IMR-90 (cell line): Measurements from ENCODE around the gene DCHS2. TPM values are rescaled to one million over a fixed set of nuclear protein-coding genes. Genes with fewer than 3 reads are reported as not detected.

Experiments
- ATAC-seq: fragments of 200-7000 bp; cut with Tn5 transposase; 2 replicates; pipeline ENCODE4 v1.9.1; 2020; ENCODE audit warnings: low read depth, mild to moderate bottlenecking, moderate library complexity
- BruUV-seq: library from RNA; stranded (reverse); fragments of 400-500 nt; replicated peaks from 2 replicates; lab custom pipeline; 2021; lab: Mats Ljungman, UMichigan
- CTCF ChIA-PET: fragments of 300-600 bp; formaldehyde crosslinking; extraction: SDS; loops from one replicate; lab custom pipeline; 2021; ENCODE audit warnings: antibody characterized with exemption; lab: Yijun Ruan, JAX
- POLR2A ChIA-PET: fragments of 300-600 bp; sonication (Branson Sonifier 250); formaldehyde crosslinking; loops from one replicate; lab custom pipeline; 2022; ENCODE audit warnings: antibody characterized with exemption; ENCODE audit not compliant: unreplicated experiment; lab: Charles Lee
- DNase-seq: peaks from one replicate; pipeline ENCODE4 v3.0.0; 2013
- H2AFZ ChIP-seq: replicated peaks from 2 replicates; pipeline ENCODE3; 2013; ENCODE audit warnings: low read length, mild to moderate bottlenecking; ENCODE audit not compliant: poor library complexity
- H2AK5ac ChIP-seq: 2 replicates; pipeline ENCODE4 v1.6.1; 2013; ENCODE audit warnings: low read depth, low read length, inconsistent platforms
- H2AK9ac ChIP-seq: replicated peaks from 2 replicates; pipeline ENCODE3; 2013; ENCODE audit warnings: mild to moderate bottlenecking, low read depth, low read length, moderate library complexity; ENCODE audit not compliant: poor library complexity
- H2BK120ac ChIP-seq: 2 replicates; pipeline ENCODE4 v1.6.1; 2013; ENCODE audit warnings: low read depth, low read length, inconsistent platforms
- H2BK15ac ChIP-seq: 3 replicates; pipeline ENCODE4 v1.6.1; 2013; ENCODE audit warnings: low read depth, low read length, inconsistent platforms
- H2BK20ac ChIP-seq: 2 replicates; pipeline ENCODE4 v1.6.1; 2013; ENCODE audit warnings: low read depth, mild to moderate bottlenecking, inconsistent platforms, low read length, moderate library complexity
- H2BK5ac ChIP-seq: 2 replicates; pipeline ENCODE4 v1.6.1; 2013; ENCODE audit warnings: mild to moderate bottlenecking, low read depth, low read length, inconsistent platforms; ENCODE audit not compliant: poor library complexity, severe bottlenecking
- H3K14ac ChIP-seq: replicated peaks from 2 replicates; pipeline ENCODE4 v1.6.1; 2013; ENCODE audit warnings: low read depth, low read length, inconsistent platforms
- H3K18ac ChIP-seq: 2 replicates; pipeline ENCODE4 v1.6.1; 2013; ENCODE audit warnings: low read depth, low read length, control low read depth
- H3K23ac ChIP-seq: 2 replicates; pipeline ENCODE4 v1.6.1; 2013; ENCODE audit warnings: low read depth, low read length, inconsistent platforms
- H3K27ac ChIP-seq: 2 replicates; pipeline ENCODE4 v1.5.1; 2013; ENCODE audit warnings: mild to moderate bottlenecking, control low read depth, low read length; ENCODE audit not compliant: insufficient read depth
- H3K27me3 ChIP-seq: 2 replicates; pipeline ENCODE4 v1.6.1; 2013; ENCODE audit warnings: low read length; ENCODE audit not compliant: control insufficient read depth, insufficient read depth
- H3K36me3 ChIP-seq: 2 replicates; pipeline ENCODE4 v1.6.1; 2013; ENCODE audit warnings: low read length, mixed read lengths; ENCODE audit not compliant: control insufficient read depth, insufficient read depth
- H3K4ac ChIP-seq: 2 replicates; pipeline ENCODE4 v1.6.1; 2013; ENCODE audit warnings: low read depth, low read length, inconsistent platforms
- H3K4me1 ChIP-seq: 2 replicates; pipeline ENCODE4 v1.6.1; 2013; ENCODE audit warnings: low read length, mixed read lengths; ENCODE audit not compliant: control insufficient read depth, insufficient read depth
- H3K4me2 ChIP-seq: 2 replicates; pipeline ENCODE4 v1.6.1; 2013; ENCODE audit warnings: low read depth, mild to moderate bottlenecking, control low read depth, low read length, moderate library complexity
- H3K4me3 ChIP-seq: 2 replicates; pipeline ENCODE4 v1.5.1; 2013; ENCODE audit warnings: low read depth, mild to moderate bottlenecking, control low read depth, low read length, moderate library complexity; ENCODE audit not compliant: insufficient read depth
- H3K56ac ChIP-seq: 2 replicates; pipeline ENCODE4 v1.6.1; 2013; ENCODE audit warnings: low read length, inconsistent platforms; ENCODE audit not compliant: insufficient read depth; ENCODE audit errors: extremely low read depth
- H3K79me1 ChIP-seq, 2 experiments: 2 replicates each; pipeline ENCODE4 v1.6.1; 2013; ENCODE audit warnings: low read length in 2 of 2, inconsistent platforms in 1 of 2, low read depth in 1 of 2
- H3K9ac ChIP-seq: 2 replicates; pipeline ENCODE4 v1.6.1; 2013; ENCODE audit warnings: low read depth, low read length, control low read depth
- H3K9me1 ChIP-seq: 2 replicates; pipeline ENCODE4 v1.6.1; 2013; ENCODE audit warnings: low read length, inconsistent platforms; ENCODE audit not compliant: insufficient read depth
- H3K9me3 ChIP-seq: 2 replicates; pipeline ENCODE4 v1.6.1; 2013; ENCODE audit warnings: low read length; ENCODE audit not compliant: control insufficient read depth, insufficient read depth
- H4K20me1 ChIP-seq: 2 replicates; pipeline ENCODE4 v1.6.1; 2013; ENCODE audit warnings: low read length, inconsistent platforms; ENCODE audit not compliant: insufficient read depth
- H4K5ac ChIP-seq: 2 replicates; pipeline ENCODE4 v1.6.1; 2013; ENCODE audit warnings: mild to moderate bottlenecking, low read depth, low read length, control low read depth
- H4K8ac ChIP-seq, 2 experiments: 2 replicates each; pipeline ENCODE4 v1.6.1; 2013; ENCODE audit warnings: low read depth in 2 of 2, low read length in 2 of 2, control low read depth in 1 of 2, inconsistent platforms in 1 of 2
- H4K91ac ChIP-seq: 2 replicates; pipeline ENCODE4 v1.6.1; 2013; ENCODE audit warnings: low read depth, low read length, inconsistent platforms; ENCODE audit not compliant: insufficient read depth
- BHLHE40 ChIP-seq: fragments of 150-350 bp; IDR thresholded peaks from 2 replicates; pipeline ENCODE4 v1.6.1; 2016; ENCODE audit warnings: mild to moderate bottlenecking, low read depth, low read length
- CEBPB ChIP-seq: IDR thresholded peaks from 2 replicates; pipeline ENCODE4 v1.6.1; 2012; ENCODE audit warnings: low read depth, low read length, improper control_type of control experiment
- CHD1 ChIP-seq: IDR thresholded peaks from 2 replicates; pipeline ENCODE4 v1.6.1; 2012; ENCODE audit warnings: low read depth, low read length, improper control_type of control experiment
- CTCF ChIP-seq: conservative IDR thresholded peaks from 2 replicates; pipeline ENCODE4 v1.5.1; 2012; ENCODE audit warnings: mild to moderate bottlenecking, low read depth, low read length, improper control_type of control experiment
- ELK1 ChIP-seq: fragments of 150-350 bp; IDR thresholded peaks from 2 replicates; pipeline ENCODE4 v1.6.1; 2016; ENCODE audit warnings: low read depth, mild to moderate bottlenecking, low read length, moderate library complexity, borderline replicate concordance
- FOS ChIP-seq: fragments of 150-350 bp; IDR thresholded peaks from 2 replicates; pipeline ENCODE4 v1.6.1; 2016; ENCODE audit warnings: low read depth, low read length
- MAFK ChIP-seq: IDR thresholded peaks from 2 replicates; pipeline ENCODE4 v1.6.1; 2012; ENCODE audit warnings: low read depth, low read length, improper control_type of control experiment
- MAZ ChIP-seq: IDR thresholded peaks from 2 replicates; pipeline ENCODE4 v1.6.1; 2012; ENCODE audit warnings: low read depth, mild to moderate bottlenecking, low read length, improper control_type of control experiment, moderate library complexity, borderline replicate concordance
- MXI1 ChIP-seq: IDR thresholded peaks from 2 replicates; pipeline ENCODE4 v1.6.1; 2012; ENCODE audit warnings: low read depth, mild to moderate bottlenecking, low read length, moderate library complexity, borderline replicate concordance
- NFE2L2 ChIP-seq: fragments of 150-350 bp; IDR thresholded peaks from 2 replicates; pipeline ENCODE4 v1.6.1; 2016; ENCODE audit warnings: low read depth, mild to moderate bottlenecking, low read length
- POLR2A ChIP-seq: IDR thresholded peaks from 2 replicates; pipeline ENCODE4 v1.6.1; 2012; ENCODE audit warnings: mild to moderate bottlenecking, low read depth, low read length
- RAD21 ChIP-seq: IDR thresholded peaks from 2 replicates; pipeline ENCODE4 v1.6.1; 2012; ENCODE audit warnings: low read length, improper control_type of control experiment
- RCOR1 ChIP-seq: IDR thresholded peaks from 2 replicates; pipeline ENCODE4 v1.6.1; 2012; ENCODE audit warnings: mild to moderate bottlenecking, low read length, improper control_type of control experiment; ENCODE audit not compliant: insufficient replicate concordance
- RFX5 ChIP-seq: IDR thresholded peaks from 2 replicates; pipeline ENCODE4 v1.8.0; 2012; ENCODE audit warnings: low read depth, mild to moderate bottlenecking, low read length, moderate library complexity
- SMC3 ChIP-seq: fragments of 150-350 bp; IDR thresholded peaks from 2 replicates; pipeline ENCODE4 v1.6.1; 2016; ENCODE audit warnings: low read depth, mild to moderate bottlenecking, antibody characterized with exemption, low read length, moderate library complexity
- USF2 ChIP-seq: fragments of 150-350 bp; IDR thresholded peaks from 2 replicates; pipeline ENCODE4 v1.6.1; 2017; ENCODE audit warnings: mild to moderate bottlenecking, antibody characterized with exemption, low read length, low read depth
- WGBS, 2 experiments: methylation state at CpG; one replicate each; pipeline versions ENCODE4 v1.1.5 to v1.1.7; 2013; ENCODE audit warnings: missing lambda C conversion rate in 2 of 2; ENCODE audit not compliant: insufficient read length in 1 of 2; ENCODE audit errors: extremely low coverage in 2 of 2; 5-methylcytosine and 5-hydroxymethylcytosine counted together
- dilution Hi-C: fragments of 300-500 bp; cut with HindIII; formaldehyde crosslinking; loops from one replicate; pipeline ENCODE4 v1.14.3; 2018; ENCODE audit warnings: low sequenced_read_pairs; ENCODE audit not compliant: unreplicated experiment
- in situ Hi-C: fragments of 300-500 bp; cut with MboI; formaldehyde crosslinking; loops from 3 replicates; pipeline ENCODE4 v1.14.3; 2019; ENCODE audit warnings: low sequenced_read_pairs, inconsistent platforms, mixed read lengths
- intact Hi-C: fragments of 100-400 bp; cut with micrococcal nuclease; formaldehyde crosslinking; loops from 2 replicates; pipeline ENCODE4 v1.10.0; 2022
- polyA plus RNA-seq, 3 experiments: library from polyadenylated mRNA; depleted of rRNA; stranded (reverse); fragments of >200 nt; gene quantifications; 2 replicates each; pipeline ENCODE4 v1.2.3, GENCODE V29; 2012; ENCODE audit warnings: low replicate concordance in 1 of 3
- total RNA-seq: library from RNA; depleted of rRNA; stranded (reverse); fragments of >200 nt; gene quantifications from 2 replicates; pipeline ENCODE4 v1.2.3, GENCODE V29; 2012

DCHS2 gene
- total and polyA plus RNA-seq, 2 of the 4 experiments (the other 2 are of a cell fraction) = not detected

GRCh38 chr4:154516318-154517029 is 24.9 kb upstream of the DCHS2 start:
- DNase-seq (no peak), ATAC-seq (no peak)
- TF ChIP-seq RCOR1 = no peak
- TF ChIP-seq CEBPB = no peak
- no peak for TF ChIP-seq BHLHE40
- TF ChIP-seq ELK1 = no peak
- no peak for TF ChIP-seq MAZ
- no peak for TF ChIP-seq MAFK
- TF ChIP-seq RFX5 = no peak
- no peak for TF ChIP-seq MXI1
- no peak for TF ChIP-seq USF2
- TF ChIP-seq NFE2L2 = no peak
- TF ChIP-seq POLR2A = no peak
- TF ChIP-seq FOS = no peak
- no peak for TF ChIP-seq CHD1
- TF ChIP-seq RAD21 = no peak
- TF ChIP-seq SMC3 = no peak
- no peak for TF ChIP-seq CTCF
- Histone ChIP-seq H3K56ac (no peak overlapping the region), H3K14ac (no peak overlapping the region), H3K4me1 (peaks cover 3% of the 10 kb centered on the region; the same call in 1 of the 2 replicates), H3K27me3 (peaks cover 4% of the 10 kb centered on the region; the same call in 1 of the 2 replicates), H4K8ac (no peak overlapping the region), H2AK5ac (no peak overlapping the region), H2BK5ac (no peak overlapping the region), H4K5ac (no peak overlapping the region), H3K79me1 (no peaks in the 10 kb centered on the region), H3K23ac (no peak overlapping the region), H3K36me3 (no peaks in the 10 kb centered on the region), H3K4ac (no peak overlapping the region), H3K27ac (no peak overlapping the region), H3K4me3 (no peak overlapping the region), H3K9me1 (no peaks in the 10 kb centered on the region), H3K9ac (no peak overlapping the region), H4K91ac (no peak overlapping the region), H3K9me3 (no peaks in the 10 kb centered on the region), H2BK20ac (no peak overlapping the region), H3K4me2 (no peak overlapping the region), H4K20me1 (no peaks in the 10 kb centered on the region), H2AK9ac (no peak overlapping the region), H2BK120ac (no peak overlapping the region), H2BK15ac (no peak overlapping the region), H2AFZ (no peak overlapping the region), H3K18ac (no peak overlapping the region)
- intact Hi-C loops (no loop called here), in situ Hi-C loops (no loop called here), dilution Hi-C loops (no loop called here)
- ChIA-PET POLR2A (no interaction called here), CTCF (interaction anchor here (1.3 kb wide), 1 partner anchor 10 kb away, joined by 4 read pairs; no protein-coding TSS in a partner anchor)
- no CpG with 5 or more reads among the region's 1 CpG for WGBS, 2 experiments
- BruUV-seq = no TSS peak
